ENCODE data around the gene ST3GAL5.
"Not testable (repeated sequence)": the region's sequence is repeated elsewhere in the genome, so short reads cannot be mapped to it uniquely, and the experiment has no call there.

ST3GAL5 gene

DNA sequence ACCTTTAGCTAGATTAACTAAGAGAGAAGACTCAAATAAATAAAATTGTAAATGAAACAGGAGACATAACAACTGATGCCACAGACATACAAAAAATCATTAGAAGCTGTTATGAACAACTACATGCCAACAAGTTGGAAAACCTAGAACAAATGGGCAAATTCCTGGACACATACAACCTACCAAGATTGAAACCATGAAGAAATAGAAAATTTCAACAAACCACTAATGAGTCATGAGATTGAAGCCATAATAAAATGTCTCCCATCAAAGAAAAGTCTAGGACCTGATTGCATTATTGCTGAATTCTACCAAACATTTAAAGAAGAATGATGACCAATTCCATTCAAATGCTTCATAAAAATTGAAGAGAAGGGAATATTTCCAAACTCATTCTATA lies 54.3 kb downstream of the ST3GAL5 start:
- no peak for DNase-seq
- no peak for TF ChIP-seq GATA1 (IDR thresholded peaks at IDR 0.05; ENCODE audit: low read depth, low read length)
- no peak for TF ChIP-seq POLR2A (IDR thresholded peaks at IDR 0.05; ENCODE audit: low read length)

DNA sequence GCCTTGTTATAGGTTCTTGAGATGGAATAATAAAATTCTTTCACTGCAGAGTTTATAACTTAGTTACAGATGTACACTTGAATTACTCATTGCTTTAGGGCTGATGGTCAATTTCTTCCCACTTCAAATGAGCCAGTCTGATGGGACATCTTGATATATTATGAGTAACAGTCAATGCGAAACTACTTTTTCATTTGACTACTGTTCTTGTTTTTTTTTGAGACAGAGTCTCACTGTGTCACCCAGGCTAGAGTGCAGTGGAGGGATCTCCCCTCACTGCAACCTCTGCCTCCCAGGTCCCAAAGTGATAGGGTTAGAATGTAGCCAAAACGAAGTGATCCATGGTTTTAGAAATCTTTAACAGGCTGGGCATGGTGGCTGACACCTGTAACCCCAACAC lies 57.1 kb downstream of the ST3GAL5 start:
- DNase-seq, result no peak
- no peak for TF ChIP-seq GATA1 (IDR thresholded peaks at IDR 0.05; ENCODE audit: low read depth, low read length)
- no peak for TF ChIP-seq POLR2A (IDR thresholded peaks at IDR 0.05; ENCODE audit: low read length)

DNA sequence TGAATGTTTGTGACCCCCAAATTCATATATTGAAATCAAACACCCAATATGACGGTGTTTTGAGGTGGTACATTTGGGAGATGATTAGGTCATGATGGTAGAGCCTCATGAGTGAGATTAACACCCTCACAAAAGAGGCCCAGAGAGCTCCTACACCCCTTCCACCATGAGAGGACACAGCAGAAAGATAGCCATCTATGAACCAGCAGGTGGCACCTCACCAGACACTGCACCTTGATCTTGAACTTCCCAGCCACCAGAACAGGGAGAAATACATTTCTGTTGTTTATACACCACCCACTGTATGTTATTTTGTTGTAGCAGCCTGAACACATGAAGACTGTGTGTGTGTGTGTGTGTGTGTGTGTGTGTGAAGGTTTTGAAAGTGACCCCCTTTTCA lies 58.1 kb downstream of the ST3GAL5 start:
- DNase-seq, result no peak
- TF ChIP-seq POLR2A (IDR thresholded peaks at IDR 0.05; ENCODE audit: low read length) (no peak), GATA1 (IDR thresholded peaks at IDR 0.05; ENCODE audit: low read depth, low read length) (no peak)

DNA sequence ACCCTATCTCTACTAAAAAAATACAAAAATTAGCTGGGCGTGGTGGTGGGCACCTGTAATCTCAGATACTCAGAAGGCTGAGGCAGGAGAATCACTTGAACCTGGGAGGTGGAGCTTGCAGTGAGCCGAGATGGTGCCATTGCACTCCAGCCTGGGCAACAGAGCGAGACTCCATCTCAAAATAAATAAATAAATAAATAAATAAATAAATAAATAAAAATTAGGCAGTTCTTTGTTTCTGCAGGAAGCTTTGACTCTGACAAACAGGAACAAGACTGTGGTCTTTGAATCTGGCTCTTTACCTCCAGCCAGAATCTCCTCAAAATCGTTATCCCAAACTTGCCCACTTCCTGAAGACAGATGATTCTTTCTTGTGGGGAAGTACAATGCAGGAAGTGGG lies 59.4 kb downstream of the ST3GAL5 start:
- not testable (repeated sequence) for DNase-seq

DNA sequence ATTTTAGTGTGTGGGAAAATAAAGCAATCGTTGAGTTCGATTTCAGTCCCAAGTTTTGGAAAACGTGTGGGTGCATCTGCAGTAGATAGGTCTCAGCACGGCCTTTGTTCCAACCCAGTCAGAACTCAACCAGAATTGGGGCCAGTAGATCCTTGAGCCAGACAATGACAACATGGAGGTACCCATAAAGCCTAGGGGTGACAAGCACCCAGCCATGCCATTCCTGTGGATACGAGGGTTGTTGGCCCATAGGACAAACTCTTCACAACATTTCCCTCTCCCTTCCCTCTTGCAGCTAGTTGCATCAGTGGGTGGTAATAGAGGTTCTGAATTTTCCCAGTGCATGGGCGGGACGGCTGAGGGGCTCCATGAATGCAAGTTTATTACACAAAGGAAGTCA lies 60.1 kb downstream of the ST3GAL5 start:
- peak; percentile 15 to 65 for DNase-seq
- TF ChIP-seq GATA1 (IDR thresholded peaks at IDR 0.05; ENCODE audit: low read depth, low read length) (no peak), POLR2A (IDR thresholded peaks at IDR 0.05; ENCODE audit: low read length) (no peak)

DNA sequence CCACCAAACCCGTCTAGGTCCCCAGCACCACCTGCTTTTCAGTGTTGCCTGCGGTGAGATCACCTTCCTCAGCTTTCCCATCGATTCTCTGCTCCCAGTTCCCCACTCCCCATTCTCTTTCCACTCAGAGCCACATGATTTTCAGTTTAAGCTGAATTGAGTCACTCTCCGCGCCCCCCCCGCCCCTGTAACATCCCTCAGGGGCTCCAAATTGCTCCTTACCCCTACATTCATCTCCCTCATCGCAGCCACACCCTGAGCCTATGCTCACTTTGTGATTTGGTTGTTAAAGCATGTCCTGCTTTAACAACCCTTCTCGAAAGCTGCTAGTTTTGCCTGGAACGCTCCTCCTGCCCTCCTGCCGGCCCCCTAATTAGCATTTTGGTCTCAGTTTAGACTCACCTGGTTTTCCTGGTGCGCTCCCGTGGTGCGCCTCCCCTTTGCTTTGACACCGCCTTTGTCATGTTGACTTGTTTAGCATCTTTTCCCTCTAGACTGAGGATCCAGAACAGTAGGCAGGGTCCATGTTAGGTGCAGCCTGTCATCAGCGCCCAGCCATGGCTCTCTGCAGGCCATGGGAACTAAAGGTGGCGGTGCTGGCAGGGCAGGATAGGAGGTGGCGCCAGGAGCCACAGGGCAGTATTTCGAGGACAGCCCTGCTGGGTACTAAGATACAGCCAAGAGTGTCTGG lies 60.8 kb downstream of the ST3GAL5 start:
- DNase-seq, result no peak
- no peak for TF ChIP-seq GATA1 (IDR thresholded peaks at IDR 0.05; ENCODE audit: low read depth, low read length)
- TF ChIP-seq POLR2A (IDR thresholded peaks at IDR 0.05; ENCODE audit: low read length), result no peak

DNA sequence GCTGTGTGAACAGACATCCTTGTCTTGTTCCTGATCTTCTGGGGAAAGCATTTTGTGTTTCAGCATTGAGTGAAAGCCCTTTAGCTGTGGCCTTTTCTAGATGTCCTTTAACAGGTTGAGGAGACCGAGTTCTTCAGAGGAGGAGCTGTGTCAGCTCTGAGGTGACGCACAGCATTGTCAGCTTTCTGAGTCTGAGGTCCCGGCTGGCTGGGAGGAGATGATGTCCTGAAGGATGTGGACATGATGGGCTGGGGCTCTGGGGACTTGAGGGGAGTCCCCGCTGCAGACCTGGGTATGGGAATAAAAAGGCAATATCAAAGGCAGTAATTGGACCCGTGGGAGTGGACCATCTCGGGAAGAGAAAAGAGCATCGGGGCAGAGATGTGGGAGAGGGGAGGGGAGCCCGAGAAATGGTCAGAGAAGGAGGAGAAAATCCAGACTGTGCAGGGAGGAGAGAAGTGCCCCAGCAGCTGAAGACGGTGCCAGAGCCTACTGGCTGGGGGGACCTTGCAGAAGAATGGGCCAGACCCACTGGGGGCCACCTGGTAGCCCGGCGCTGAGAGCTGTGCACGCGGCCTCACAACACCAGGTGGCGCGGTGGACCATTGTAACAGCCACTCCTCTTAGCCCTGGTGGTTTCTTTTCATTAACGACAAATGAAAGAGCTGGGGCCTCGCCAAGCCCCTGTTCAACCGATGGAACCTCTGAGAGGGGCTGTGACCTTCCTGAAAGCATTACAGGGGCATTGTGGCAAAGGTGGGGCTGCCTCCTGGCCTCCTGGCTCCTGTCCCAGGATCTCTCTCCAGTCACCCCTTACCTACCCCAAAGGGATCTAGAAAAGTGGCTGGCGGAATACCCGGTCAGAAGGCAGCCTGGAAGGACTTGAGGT lies 61.6 kb downstream of the ST3GAL5 start:
- peak; percentile 61 to 78 for DNase-seq
- TF ChIP-seq POLR2A (IDR thresholded peaks at IDR 0.05; ENCODE audit: low read length) (no peak), GATA1 (IDR thresholded peaks at IDR 0.05; ENCODE audit: low read depth, low read length) (no peak)

DNA sequence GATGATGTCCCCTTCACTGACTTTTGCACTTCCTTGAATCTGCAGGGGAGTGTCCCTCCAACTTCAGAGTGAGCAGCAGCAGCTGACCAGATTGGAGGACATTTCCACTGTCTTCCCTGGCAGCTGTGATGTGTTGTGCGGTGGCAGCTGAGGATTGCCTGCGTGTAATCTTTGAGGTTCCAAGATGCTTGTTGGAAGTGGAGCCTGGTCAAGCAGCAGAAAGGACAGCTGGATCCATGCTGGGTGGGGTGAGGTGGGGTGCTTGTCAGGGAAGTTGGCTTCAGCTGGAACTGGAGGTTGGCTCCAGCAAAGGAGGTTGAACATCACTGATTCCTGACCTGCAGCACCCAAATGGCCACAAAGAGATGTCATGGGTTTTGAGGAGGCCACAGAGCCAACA lies 64.8 kb downstream of the ST3GAL5 start:
- TF ChIP-seq POLR2A (IDR thresholded peaks at IDR 0.05; ENCODE audit: low read length) (no peak), GATA1 (IDR thresholded peaks at IDR 0.05; ENCODE audit: low read depth, low read length) (no peak)
- no peak for DNase-seq

DNA sequence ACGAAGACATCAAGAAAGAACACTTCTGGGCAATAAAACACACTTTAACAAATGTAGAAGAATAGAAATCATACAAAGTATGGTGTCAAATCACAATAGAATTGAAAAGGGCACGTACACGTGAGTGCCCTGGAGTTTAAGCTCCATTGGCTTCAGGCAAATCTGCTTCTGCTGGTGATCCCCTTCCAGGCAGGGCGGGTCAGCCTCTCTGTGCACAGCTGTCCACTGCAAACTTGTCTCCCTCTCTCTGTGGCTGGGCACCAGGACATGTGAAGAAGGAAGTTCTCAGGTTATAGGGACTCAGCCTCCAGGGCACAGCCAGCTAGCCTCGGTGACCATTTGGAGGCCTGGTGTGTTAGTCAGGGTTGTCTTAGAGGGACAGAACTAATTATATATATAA lies 66.0 kb downstream of the ST3GAL5 start:
- no peak for DNase-seq
- TF ChIP-seq GATA1 (IDR thresholded peaks at IDR 0.05; ENCODE audit: low read depth, low read length) (no peak), POLR2A (IDR thresholded peaks at IDR 0.05; ENCODE audit: low read length) (no peak)

DNA sequence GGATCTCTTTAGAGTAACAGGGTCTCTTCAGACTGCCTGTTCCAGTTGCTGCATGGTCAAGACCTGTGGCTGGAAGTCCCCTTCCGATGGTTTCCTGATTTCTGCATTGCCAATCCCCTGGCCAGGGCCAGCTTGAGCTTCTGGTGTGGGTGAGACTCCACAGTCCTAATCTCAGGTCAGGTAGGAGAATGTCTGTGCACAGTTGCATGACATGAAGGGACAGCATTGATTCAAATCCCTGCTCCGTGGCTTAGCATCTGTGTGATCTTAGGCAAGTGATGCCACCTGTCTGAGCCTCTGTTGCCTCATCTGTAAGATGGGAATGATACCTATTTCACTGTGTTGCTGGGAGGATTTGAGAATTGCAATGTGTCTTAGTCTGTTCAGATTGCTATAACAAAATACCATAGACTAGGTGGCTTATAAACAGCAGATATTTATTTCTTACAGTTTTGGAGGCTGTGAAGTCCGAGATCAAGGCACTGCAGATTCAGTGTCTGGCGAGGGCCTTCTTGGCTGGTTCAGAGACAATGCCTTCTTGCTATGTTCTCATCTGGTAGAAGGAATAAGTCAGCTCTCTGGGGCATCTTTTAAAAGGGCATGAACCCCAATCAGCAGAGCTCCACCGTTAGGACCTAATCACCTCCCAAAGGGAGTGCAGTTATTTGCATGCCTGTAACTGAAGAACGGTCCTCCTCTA lies 68.8 kb downstream of the ST3GAL5 start:
- no peak for DNase-seq
- no peak for TF ChIP-seq POLR2A (IDR thresholded peaks at IDR 0.05; ENCODE audit: low read length)
- no peak for TF ChIP-seq GATA1 (IDR thresholded peaks at IDR 0.05; ENCODE audit: low read depth, low read length)

DNA sequence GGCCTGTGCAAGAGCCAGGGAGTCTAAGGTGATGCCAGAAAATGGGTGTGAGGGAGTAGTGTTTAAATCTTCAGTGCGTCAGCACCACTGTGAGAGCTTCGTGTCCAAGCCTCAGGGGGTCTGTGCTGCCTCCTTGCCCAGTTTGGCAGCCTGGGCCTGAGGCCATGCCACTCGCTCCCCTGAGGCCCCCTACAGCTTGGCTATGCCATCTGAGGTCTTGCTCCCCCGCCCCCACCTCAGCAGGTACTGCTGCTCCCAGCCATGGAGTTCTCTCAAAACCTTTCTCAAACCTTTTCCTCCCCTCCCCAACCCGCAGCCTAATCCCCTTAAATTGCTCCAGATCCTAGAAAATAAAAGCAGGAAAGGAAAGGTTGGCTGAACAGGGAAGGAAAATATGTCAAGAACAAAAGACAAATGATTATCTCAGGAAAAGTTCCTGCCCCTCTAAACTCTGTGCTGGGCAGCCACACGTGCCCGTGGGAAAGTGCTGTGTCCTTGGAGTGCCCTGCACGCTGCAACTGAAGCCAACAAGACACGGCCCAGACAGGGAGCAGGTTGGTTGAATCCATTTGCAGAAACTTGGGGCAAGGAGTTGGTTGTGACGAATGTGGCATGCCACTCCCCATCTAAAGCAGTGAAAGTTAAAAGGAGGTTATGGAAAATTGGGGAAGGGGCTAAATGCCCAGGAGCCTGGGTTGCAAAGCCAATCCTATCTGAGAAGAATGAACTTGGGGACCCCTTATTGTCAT lies 73.8 kb downstream of the ST3GAL5 start:
- DNase-seq, result no peak
- TF ChIP-seq GATA1 (IDR thresholded peaks at IDR 0.05; ENCODE audit: low read depth, low read length), result no peak
- TF ChIP-seq POLR2A (IDR thresholded peaks at IDR 0.05; ENCODE audit: low read length), result no peak

DNA sequence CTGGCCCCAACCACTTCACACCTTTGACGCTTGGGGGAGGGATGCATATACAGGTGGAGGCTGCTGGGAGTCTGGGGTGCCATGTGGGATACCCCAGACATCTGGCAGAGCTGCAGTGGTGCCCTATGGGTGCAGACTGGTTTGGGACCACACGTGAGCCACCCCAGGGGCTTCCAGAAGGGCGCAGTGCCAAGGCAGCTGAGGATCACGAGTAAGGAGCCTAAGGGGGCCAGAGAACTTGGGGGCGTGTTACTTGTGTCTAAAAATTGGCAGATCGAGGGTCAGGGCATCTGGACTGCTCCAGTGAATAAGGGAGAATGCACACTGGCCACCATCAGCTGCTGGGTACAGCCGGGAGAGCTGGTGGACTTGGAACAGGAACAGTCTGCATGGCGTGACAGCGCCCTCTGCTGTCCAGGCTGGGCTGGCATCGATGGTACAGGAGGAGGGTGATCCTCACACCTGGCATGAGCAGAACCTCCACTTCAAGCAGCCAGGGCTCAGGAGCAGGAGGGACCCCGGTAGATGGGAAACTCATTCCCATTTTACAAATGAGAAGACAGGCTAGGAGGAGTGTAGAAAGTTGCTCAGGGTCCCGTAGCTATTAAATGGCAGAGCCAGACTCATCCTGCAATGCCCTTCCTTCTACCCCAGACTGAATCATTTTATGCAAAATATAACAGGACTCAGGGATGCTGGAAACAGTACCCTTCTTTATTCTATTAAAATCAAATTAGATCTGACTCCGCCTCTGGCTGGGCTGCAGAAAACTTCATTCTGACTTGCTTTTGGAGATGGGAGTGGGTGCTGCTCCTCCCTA lies 74.6 kb downstream of the ST3GAL5 start:
- peak; percentile 73 to 84 for DNase-seq

More for the DNA sequence above, 74.6 kb downstream of the ST3GAL5 start:
- TF ChIP-seq POLR2A (IDR thresholded peaks at IDR 0.05; ENCODE audit: low read length) (no peak), GATA1 (IDR thresholded peaks at IDR 0.05; ENCODE audit: low read depth, low read length) (no peak)

Data from erythroblast (primary cell).